ENCODE data around the gene NFS1.
A peak's percentile ranks its signal among the peaks of the same experiment; 100 is the strongest.

NFS1 gene

GRCh38 chr20:35737865-35738333 lies 38.7 kb upstream of the NFS1 start:
- Histone ChIP-seq H3K9me3 (ENCODE audit: control insufficient read depth in 5 of 5, low read length in 5 of 5) (no peaks in the 10 kb centered on the region), H3K4me1 (ENCODE audit: control insufficient read depth in 5 of 5, insufficient read depth in 5 of 5, low read length in 5 of 5) (peaks cover 0 to 62% (median 60%) of the 10 kb centered on the region in 5 donors), H3K27me3 (ENCODE audit: control insufficient read depth in 5 of 5, insufficient read depth in 4 of 5, low read length in 5 of 5) (no peaks in the 10 kb centered on the region), H3K36me3 (ENCODE audit: control insufficient read depth in 5 of 5, insufficient read depth in 5 of 5, low read length in 5 of 5) (peaks cover 45 to 75% (median 57%) of the 10 kb centered on the region in 5 donors), H3K27ac (ENCODE audit: low read depth, low read length) (no peak overlapping the region), H3K9ac (ENCODE audit: low read length in 5 of 5) (no peak overlapping the region), H3K4me3 (ENCODE audit: low read depth in 1 of 5, low read length in 5 of 5) (no peak overlapping the region)

DNA sequence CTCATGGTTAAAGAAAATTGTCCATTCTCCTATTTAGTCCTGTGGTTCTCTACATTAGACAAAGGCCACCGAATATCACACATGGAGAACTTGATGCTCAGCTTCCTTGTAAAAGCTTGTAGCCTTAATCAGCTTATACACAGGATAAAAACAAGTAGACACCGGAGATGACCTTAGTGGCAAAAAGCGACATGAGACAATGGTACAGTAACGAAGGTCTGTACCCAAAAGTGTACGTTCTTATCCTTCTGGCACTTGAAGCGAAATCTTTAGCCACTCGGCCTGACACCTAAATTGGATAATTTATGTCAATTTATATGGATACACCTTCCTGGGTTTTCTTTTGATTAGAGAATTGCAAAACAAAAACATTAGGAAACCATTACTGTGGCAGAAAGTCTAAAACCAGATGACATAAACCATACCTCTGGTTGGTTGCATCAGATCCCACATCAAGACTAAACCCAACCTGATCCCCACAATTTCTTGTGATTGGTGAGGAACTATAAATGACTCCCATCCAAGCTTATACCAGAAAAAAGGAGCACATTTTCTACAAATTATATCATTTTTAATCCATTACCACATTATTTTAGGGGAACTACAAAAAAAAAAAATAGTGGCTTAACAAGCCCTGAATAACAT lies 36.8 kb upstream of the NFS1 start:
- H3K36me3 ChIP-seq (ENCODE audit: control insufficient read depth in 5 of 5, insufficient read depth in 5 of 5, low read length in 5 of 5) = peaks cover 59 to 94% (median 71%) of the 10 kb centered on the region in 5 donors
- peak overlapping the region; percentile 47 for H3K27ac ChIP-seq (ENCODE audit: low read depth, low read length)
- peak overlapping the region in 1 of 5 donors; percentile 3 for H3K4me3 ChIP-seq (ENCODE audit: low read depth in 1 of 5, low read length in 5 of 5)
- H3K4me1 ChIP-seq (ENCODE audit: control insufficient read depth in 5 of 5, insufficient read depth in 5 of 5, low read length in 5 of 5) = peaks cover 0 to 70% (median 66%) of the 10 kb centered on the region in 5 donors
- peak overlapping the region in 1 of 5 donors; percentile 7 for H3K9ac ChIP-seq (ENCODE audit: low read length in 5 of 5)
- no peaks in the 10 kb centered on the region for H3K9me3 ChIP-seq (ENCODE audit: control insufficient read depth in 5 of 5, low read length in 5 of 5)
- H3K27me3 ChIP-seq (ENCODE audit: control insufficient read depth in 5 of 5, insufficient read depth in 4 of 5, low read length in 5 of 5) = no peaks in the 10 kb centered on the region

DNA sequence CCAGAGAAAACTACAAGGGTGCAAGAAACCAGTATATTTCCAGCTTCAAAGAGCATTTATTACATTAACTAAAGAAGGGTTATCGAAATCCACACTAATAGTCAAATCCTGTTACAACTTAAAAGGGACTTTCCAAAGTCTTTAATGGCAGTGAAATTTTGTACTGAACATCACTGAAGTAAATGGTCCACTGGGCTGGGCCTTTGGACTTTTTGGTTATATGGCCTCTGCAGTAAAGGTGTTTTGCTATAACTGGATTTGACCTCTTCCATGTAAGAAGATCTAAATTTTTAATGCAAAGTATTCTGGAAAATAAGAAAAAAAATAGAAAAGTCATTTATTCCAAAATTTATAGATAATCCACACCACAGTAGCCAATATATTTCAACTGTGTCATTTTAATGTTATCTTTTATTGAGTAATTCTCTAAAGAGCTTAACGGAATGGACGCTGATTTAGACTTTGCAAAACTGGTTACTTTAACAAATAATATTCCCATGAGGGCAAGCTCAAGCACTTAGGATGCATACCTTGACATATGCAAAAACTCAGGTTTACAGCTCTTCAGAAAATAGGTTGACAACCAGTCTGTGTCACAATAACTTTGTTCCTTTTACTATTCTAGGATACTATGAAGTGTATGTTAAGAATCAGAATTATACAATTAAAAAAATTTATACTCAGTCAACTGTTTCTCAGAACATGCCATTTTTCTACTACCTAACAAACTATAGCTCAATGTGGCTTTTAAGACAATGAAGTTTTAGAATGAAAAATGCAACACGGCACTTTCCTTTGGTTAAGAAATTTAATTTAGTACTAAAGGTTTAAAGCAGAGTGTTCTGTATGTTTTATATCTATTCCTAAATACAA lies 35.9 kb upstream of the NFS1 start:
- Histone ChIP-seq H3K27ac (ENCODE audit: low read depth, low read length) (peak overlapping the region; percentile 18), H3K4me1 (ENCODE audit: control insufficient read depth in 5 of 5, insufficient read depth in 5 of 5, low read length in 5 of 5) (peaks cover 0 to 70% (median 66%) of the 10 kb centered on the region in 5 donors), H3K4me3 (ENCODE audit: low read depth in 1 of 5, low read length in 5 of 5) (no peak overlapping the region), H3K36me3 (ENCODE audit: control insufficient read depth in 5 of 5, insufficient read depth in 5 of 5, low read length in 5 of 5) (peaks cover 60 to 95% (median 70%) of the 10 kb centered on the region in 5 donors), H3K27me3 (ENCODE audit: control insufficient read depth in 5 of 5, insufficient read depth in 4 of 5, low read length in 5 of 5) (no peaks in the 10 kb centered on the region), H3K9ac (ENCODE audit: low read length in 5 of 5) (peak overlapping the region in 1 of 5 donors; percentile 24), H3K9me3 (ENCODE audit: control insufficient read depth in 5 of 5, low read length in 5 of 5) (no peaks in the 10 kb centered on the region)

GRCh38 chr20:35734374-35734773 lies 35.2 kb upstream of the NFS1 start:
- Histone ChIP-seq H3K4me3 (ENCODE audit: low read depth in 1 of 5, low read length in 5 of 5) (no peak overlapping the region), H3K36me3 (ENCODE audit: control insufficient read depth in 5 of 5, insufficient read depth in 5 of 5, low read length in 5 of 5) (peaks cover 61 to 95% (median 71%) of the 10 kb centered on the region in 5 donors), H3K4me1 (ENCODE audit: control insufficient read depth in 5 of 5, insufficient read depth in 5 of 5, low read length in 5 of 5) (peaks cover 0 to 70% (median 62%) of the 10 kb centered on the region in 5 donors)

GRCh38 chr20:35732644-35732982 lies 33.5 kb upstream of the NFS1 start:
- no peak overlapping the region for H3K27ac ChIP-seq (ENCODE audit: low read depth, low read length)
- H3K9me3 ChIP-seq (ENCODE audit: control insufficient read depth in 5 of 5, low read length in 5 of 5) = no peaks in the 10 kb centered on the region
- H3K36me3 ChIP-seq (ENCODE audit: control insufficient read depth in 5 of 5, insufficient read depth in 5 of 5, low read length in 5 of 5) = peaks cover 60 to 94% (median 72%) of the 10 kb centered on the region in 5 donors
- H3K9ac ChIP-seq (ENCODE audit: low read length in 5 of 5) = no peak overlapping the region
- H3K4me1 ChIP-seq (ENCODE audit: control insufficient read depth in 5 of 5, insufficient read depth in 5 of 5, low read length in 5 of 5) = peaks cover 0 to 60% (median 51%) of the 10 kb centered on the region in 5 donors
- no peaks in the 10 kb centered on the region for H3K27me3 ChIP-seq (ENCODE audit: control insufficient read depth in 5 of 5, insufficient read depth in 4 of 5, low read length in 5 of 5)
- no peak overlapping the region for H3K4me3 ChIP-seq (ENCODE audit: low read depth in 1 of 5, low read length in 5 of 5)

More at GRCh38 chr20:35734374-35734773, 35.2 kb upstream of the NFS1 start:
- Histone ChIP-seq H3K9me3 (ENCODE audit: control insufficient read depth in 5 of 5, low read length in 5 of 5) (no peaks in the 10 kb centered on the region), H3K27ac (ENCODE audit: low read depth, low read length) (no peak overlapping the region), H3K9ac (ENCODE audit: low read length in 5 of 5) (no peak overlapping the region), H3K27me3 (ENCODE audit: control insufficient read depth in 5 of 5, insufficient read depth in 4 of 5, low read length in 5 of 5) (no peaks in the 10 kb centered on the region)

GRCh38 chr20:35731862-35732643 lies 32.9 kb upstream of the NFS1 start:
- no peak overlapping the region for H3K4me3 ChIP-seq (ENCODE audit: low read depth in 1 of 5, low read length in 5 of 5)
- no peaks in the 10 kb centered on the region for H3K27me3 ChIP-seq (ENCODE audit: control insufficient read depth in 5 of 5, insufficient read depth in 4 of 5, low read length in 5 of 5)
- H3K27ac ChIP-seq (ENCODE audit: low read depth, low read length) = no peak overlapping the region
- H3K4me1 ChIP-seq (ENCODE audit: control insufficient read depth in 5 of 5, insufficient read depth in 5 of 5, low read length in 5 of 5) = peaks cover 0 to 60% (median 51%) of the 10 kb centered on the region in 5 donors
- H3K9me3 ChIP-seq (ENCODE audit: control insufficient read depth in 5 of 5, low read length in 5 of 5) = no peaks in the 10 kb centered on the region
- H3K9ac ChIP-seq (ENCODE audit: low read length in 5 of 5) = no peak overlapping the region
- peaks cover 60 to 95% (median 72%) of the 10 kb centered on the region in 5 donors for H3K36me3 ChIP-seq (ENCODE audit: control insufficient read depth in 5 of 5, insufficient read depth in 5 of 5, low read length in 5 of 5)

- Histone ChIP-seq H3K27ac (ENCODE audit: low read depth, low read length) (no peak overlapping the region), H3K27me3 (ENCODE audit: control insufficient read depth in 5 of 5, insufficient read depth in 4 of 5, low read length in 5 of 5) (no peaks in the 10 kb centered on the region), H3K9me3 (ENCODE audit: control insufficient read depth in 5 of 5, low read length in 5 of 5) (no peaks in the 10 kb centered on the region), H3K9ac (ENCODE audit: low read length in 5 of 5) (peak overlapping the region in 1 of 5 donors; percentile 60), H3K4me3 (ENCODE audit: low read depth in 1 of 5, low read length in 5 of 5) (no peak overlapping the region), H3K36me3 (ENCODE audit: control insufficient read depth in 5 of 5, insufficient read depth in 5 of 5, low read length in 5 of 5) (peaks cover 62 to 95% (median 77%) of the 10 kb centered on the region in 5 donors), H3K4me1 (ENCODE audit: control insufficient read depth in 5 of 5, insufficient read depth in 5 of 5, low read length in 5 of 5) (peaks cover 0 to 60% (median 49%) of the 10 kb centered on the region in 5 donors)
Measured at GRCh38 chr20:35731469-35731788, 32.3 kb upstream of the NFS1 start.

DNA sequence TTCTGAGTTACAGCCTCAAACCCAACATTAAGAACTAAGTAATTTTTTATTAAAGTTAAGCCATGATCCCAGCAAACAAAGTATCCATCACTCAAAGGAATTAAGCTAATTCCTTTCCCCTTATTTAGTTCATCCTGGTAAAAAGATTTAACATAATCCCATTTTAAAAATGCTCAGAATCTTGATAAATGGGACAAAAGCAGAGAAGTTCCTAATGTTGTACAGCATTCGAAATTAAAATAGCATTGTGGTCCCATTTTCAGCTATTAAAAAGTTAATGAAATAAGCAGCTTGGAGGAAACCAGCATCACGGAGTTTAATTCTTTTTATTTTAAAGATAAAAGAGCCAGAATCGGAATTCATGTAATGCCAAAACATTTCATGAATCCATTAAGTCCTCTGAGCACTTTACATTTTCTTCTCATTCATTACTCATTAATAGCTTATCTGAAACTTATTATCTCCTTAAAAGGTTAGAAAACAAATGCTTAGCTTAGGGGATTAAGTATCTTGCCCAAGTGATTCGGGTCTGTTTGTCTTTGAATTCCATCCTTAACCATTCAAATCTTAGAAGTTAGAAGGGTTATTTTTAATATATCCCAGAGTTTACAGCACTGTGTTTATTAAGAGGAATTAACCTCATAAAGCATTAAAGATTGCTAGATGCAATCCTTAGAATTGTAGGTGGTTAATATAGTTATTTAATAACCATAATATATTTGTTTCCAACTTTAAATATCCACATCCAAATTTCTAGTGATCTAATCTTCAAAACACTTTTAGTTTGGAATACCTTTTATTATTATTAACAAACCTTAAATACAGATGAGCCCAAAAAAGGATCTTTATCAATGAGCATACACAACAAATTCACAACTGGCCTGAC lies 31.7 kb upstream of the NFS1 start:
- Histone ChIP-seq H3K27me3 (ENCODE audit: control insufficient read depth in 5 of 5, insufficient read depth in 4 of 5, low read length in 5 of 5) (no peaks in the 10 kb centered on the region), H3K36me3 (ENCODE audit: control insufficient read depth in 5 of 5, insufficient read depth in 5 of 5, low read length in 5 of 5) (peaks cover 57 to 97% (median 79%) of the 10 kb centered on the region in 5 donors), H3K9me3 (ENCODE audit: control insufficient read depth in 5 of 5, low read length in 5 of 5) (no peaks in the 10 kb centered on the region), H3K27ac (ENCODE audit: low read depth, low read length) (no peak overlapping the region), H3K4me3 (ENCODE audit: low read depth in 1 of 5, low read length in 5 of 5) (no peak overlapping the region), H3K4me1 (ENCODE audit: control insufficient read depth in 5 of 5, insufficient read depth in 5 of 5, low read length in 5 of 5) (peaks cover 0 to 54% (median 43%) of the 10 kb centered on the region in 5 donors), H3K9ac (ENCODE audit: low read length in 5 of 5) (peak overlapping the region in 1 of 5 donors; percentile 60)
